Skin of body (tissue), 2 donors: ENCODE results near the gene TP53RK. TPM values are rescaled to one million over a fixed set of nuclear protein-coding genes. Genes with fewer than 3 reads are reported as not detected.

ENCODE experiments used
- DNase-seq: peaks from one replicate; lab custom pipeline; 2025; lab: John Stamatoyannopoulos, UW
- total RNA-seq: library from RNA; depleted of rRNA; stranded (reverse); fragments of >200 nt; gene quantifications from one replicate; pipeline ENCODE4 v1.2.3, GENCODE V29; 2014

TP53RK gene
- total RNA-seq, 1 donor from 2014 or later, result 17.5 TPM

DNA sequence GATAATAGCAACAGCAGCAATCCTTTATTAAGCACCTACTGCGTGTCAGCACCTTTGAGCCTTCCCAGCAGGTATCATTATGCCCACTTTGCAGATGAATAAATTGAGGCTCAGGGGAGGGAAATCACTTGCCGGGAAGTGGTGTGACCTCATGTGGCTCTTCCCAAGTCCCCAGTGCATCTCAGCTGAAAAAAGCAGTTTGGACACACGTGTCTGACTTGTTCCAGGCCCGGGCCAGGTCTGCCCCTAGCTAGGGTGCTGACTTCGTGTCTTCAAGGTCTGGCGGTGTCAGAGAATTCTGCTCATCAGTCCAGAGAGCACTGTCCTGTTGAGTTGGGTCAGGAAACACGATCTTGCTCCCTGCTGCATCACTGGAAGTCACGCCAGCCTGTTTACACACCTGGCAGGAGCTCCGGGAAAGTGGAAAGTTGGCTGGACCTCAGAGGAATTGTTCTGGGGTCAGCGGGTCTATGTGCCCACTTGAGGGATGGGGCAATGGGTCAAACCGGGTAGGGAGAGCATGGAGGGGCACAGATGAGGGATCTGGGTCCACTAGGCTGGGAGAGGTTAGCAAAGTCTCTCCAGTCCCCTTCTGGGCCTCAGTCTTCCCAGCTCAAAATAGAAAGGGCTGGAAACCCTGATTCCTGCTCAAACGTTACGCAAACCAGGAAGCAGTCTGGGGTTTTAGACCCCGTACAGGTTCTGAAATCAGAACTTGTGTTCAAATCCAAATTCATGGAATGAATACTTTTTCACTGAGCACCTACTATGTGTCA, 48.5 kb downstream of the TP53RK start:
- no peak for DNase-seq

DNA sequence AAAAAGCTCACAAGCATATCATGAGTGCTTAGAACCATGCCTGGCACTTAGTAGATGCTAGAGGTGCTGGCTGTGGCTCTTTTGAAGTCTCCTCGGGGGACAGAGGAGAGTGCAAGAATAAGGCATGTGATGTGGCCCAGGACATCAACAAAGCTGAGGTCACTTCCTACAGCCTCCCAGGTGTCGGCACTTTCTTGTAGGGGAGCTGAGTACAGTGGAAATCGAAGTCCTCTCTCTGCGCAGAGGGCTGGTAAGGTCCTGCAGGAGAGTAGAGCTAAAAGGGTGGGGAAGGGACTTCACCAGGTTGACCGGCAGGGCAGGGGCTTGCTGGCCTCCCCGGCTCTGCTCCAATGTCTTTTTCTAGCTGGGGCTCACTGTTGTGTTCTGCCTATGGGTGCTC, 49.2 kb downstream of the TP53RK start:
- no peak for DNase-seq

DNA sequence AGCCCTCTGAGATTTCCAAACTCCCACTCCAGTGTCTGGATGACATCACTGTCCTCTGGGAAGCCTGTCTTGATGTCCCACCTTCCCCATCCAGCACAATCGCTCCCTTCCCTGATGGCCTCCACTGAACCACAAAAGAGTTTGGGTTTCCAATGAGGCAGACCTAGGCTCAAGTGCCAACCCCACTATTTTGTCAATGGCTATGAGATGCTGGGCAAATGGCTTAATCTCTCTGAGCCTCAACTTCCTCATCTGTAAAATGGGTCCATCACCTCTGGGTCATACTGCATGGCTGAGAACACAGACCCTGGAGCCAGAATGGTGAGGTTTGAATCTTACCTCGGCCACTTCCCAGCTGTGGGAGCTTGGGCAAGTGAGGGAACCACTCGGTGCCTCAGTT, 49.7 kb downstream of the TP53RK start:
- DNase-seq, result no peak

DNA sequence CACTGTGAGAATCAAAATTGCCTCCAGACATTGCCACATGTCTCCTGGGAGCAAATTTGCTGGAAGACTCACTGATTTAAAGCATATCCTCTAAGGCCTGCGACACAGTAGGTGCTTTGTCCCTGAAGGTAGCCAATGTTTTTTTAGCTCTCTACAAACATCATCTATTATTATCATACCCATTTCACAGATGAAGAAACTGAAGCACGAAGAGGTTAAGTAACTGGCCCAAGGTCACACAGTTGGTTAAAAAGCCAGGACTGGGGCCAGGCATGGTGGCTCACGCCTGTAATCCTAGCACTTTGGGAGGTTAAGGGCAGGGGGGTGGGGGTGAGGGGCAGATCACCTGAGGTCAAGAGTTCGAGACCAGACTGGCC, 50.4 kb downstream of the TP53RK start:
- DNase-seq, result no peak

DNA sequence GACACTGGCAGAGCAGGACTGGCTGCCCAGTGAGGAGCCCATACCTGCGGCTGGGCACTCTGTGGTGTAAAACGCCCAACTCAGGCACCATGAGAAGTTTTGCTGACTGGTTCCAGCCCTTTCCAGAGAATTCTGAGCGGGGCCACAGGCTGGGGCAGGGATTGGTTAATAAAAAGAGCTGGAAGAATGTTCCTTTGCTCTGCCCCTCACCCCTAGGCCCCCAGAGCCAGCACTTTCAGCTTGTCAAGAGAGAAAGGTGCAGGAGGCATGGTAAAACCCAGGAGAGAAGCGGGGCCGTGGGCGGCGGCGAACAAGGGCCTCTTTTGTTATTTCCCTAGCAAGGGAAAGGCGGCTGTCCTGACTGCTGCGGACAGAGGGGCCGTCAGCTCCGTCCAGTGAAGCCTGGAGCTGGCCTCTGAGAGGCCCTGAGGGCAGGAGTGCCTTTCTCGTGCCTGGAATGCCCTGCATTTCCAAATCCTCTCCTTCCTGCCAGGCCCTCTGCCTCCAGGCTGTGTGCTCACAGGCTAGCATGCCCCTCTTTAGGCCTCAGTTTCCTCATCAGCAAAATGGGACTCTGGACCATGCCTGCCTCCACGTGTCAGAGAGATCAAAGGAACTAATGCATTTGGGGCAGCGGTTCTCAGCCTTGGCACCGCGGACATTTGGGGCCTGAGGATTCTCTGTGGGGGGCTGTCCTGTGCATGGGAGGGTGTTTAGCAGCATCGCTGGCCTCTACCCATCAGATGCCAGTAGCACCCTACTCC, 50.9 kb downstream of the TP53RK start:
- no peak for DNase-seq

DNA sequence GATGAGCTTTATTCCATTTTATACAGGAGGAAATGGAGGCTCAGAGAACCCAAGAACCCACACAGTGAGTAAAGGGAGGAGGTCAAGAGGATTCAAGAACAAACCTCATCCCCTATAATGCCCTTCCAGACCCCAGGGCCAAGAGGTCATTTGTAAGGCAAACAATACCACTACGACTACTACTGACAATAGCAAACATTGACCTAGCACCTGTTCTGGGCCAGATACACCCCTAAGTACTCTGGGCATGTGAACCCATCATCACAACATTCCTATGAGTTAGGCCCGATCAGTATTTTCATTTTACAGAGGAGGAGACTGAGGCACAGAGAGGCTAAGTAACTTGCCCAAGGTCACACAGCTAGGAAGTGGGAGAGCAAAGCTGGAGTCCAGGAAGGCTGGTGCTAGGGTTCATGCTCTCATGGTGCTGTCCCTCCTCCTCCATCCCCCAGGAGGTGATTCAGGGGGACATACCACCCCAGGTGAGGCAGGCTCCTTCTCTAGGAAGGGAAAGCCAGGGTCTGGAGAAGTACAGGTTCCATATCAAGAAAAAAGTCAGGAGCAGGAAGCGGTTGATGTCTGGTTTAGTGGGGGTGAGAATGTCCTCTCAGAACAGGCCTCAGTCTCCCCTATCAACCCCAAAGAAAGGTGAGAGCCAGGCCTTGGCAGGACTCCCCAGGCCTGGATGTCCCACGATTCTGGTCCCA, 51.7 kb downstream of the TP53RK start:
- no peak for DNase-seq

DNA sequence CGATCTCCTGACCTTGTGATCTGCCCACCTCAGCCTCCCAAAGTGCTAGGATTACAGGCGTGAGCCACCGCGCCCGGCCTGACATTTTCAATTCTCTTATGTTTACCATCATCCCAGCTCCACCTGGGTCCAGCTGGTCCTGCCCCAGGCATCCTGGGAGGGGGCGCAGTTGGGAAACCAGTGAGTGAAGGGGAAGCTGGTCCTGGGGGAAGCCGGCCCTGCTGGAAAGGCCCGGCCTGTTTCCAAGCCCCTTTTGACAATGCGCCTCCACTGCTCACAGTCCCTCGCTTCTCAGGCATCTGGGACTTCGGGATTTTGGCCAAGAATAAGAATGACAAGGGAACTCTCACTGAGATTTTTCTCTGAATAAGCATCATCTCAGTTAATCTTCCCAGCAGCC, 52.2 kb downstream of the TP53RK start:
- no peak for DNase-seq

DNA sequence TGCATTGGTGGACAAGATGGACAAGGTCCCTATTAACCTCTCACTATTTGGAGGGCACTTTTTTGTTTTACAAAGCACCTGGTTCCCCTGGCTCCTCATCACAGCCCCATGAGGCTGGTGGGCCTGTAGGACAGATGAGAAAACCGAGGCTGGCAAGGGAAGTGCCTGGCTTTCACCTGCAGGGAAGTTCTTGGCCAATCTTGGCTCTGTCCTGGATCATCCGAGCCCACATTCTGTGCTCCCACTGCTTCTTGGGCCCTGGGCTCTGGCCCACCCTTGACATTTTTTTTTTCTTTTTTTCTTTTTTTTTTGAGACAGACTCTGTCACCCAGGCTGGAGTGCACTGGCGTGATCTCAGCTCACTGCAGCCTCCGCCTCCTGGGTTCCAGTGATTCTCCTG, 52.7 kb downstream of the TP53RK start:
- DNase-seq, result no peak

DNA sequence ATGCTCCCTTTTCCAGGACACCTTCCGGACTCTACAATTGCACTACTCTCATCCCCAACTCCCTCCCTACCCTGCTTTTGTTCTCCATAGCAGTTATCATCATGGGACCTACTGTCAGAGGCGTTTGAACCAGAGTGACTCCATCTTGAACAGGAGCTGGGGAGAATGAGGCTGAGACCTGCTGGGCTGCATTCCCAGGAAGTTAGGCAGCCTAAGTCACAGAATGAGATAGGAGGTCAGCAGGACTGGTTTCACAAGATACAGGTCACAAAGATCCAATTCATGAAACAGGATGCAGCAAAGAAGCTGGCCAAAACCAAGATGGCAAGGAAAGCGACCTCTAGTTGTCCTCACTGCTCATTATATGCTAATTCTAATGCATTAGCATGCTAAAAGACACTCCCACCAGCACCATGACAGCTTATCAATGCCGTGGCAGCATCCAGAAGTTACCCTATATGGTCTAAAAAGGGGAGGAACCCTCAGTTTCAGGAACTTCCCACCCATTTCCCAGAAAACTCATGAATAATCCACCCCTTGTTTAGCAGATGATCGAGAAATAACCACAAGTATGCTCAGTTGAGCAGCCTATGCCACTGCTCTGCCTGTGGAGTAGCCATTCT, 53.6 kb downstream of the TP53RK start:
- no peak for DNase-seq

DNA sequence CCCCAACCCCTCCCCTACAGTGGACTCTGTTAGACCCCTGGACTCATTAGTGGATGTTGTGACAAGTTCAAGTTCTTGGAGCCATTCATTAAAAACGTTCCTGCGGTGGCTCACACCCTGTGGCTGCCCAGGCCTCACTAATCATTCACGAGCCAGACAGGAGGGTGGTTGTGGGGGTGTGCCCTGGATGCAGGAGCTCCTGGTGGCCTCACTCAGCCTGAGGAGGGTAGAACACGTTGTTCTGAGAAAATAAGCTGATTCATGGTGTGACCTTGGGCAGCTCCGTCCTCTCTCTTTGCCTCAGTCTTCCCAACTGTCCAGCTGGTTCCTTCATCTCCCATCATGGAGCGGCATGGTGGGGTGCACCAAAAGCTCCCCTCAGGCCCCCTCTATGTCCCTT, 54.7 kb downstream of the TP53RK start:
- no peak for DNase-seq

Other genes starting within 250 kb of the TP53RK start
- gene ZNF334, start 175.9 kb downstream of the TP53RK start, total RNA-seq, result 7.6 TPM
- gene OCSTAMP, start 138.8 kb downstream of the TP53RK start, total RNA-seq, result not detected
- 1.8 TPM for gene SLC13A3, start 38.0 kb downstream of the TP53RK start, total RNA-seq
- 16.0 TPM for gene SLC2A10, start 20.2 kb upstream of the TP53RK start, total RNA-seq
- gene EYA2, start 205.4 kb upstream of the TP53RK start, total RNA-seq, result 0.59 TPM